ENCODE measurements around the gene ACTL10. TPM values are rescaled to one million over a fixed set of nuclear protein-coding genes. Genes with fewer than 3 reads are reported as not detected.

Gene ACTL10
- total and polyA plus RNA-seq, 2 experiments from 2014 or later = 0.71 to 1.9 TPM

GRCh38 chr20:33627577-33628216 lies 39.0 kb upstream of the ACTL10 start:
- Mint-ChIP-seq H3K4me1 (no peaks in the 10 kb centered on the region), H3K36me3 (ENCODE audit: low read depth) (peaks cover 29% of the 10 kb centered on the region), H3K27ac (no peak overlapping the region), H3K9me3 (no peaks in the 10 kb centered on the region), H3K27me3 (ENCODE audit: insufficient read depth, low read depth, poor library complexity) (no peaks in the 10 kb centered on the region), H3K4me3 (no peak overlapping the region)
- Histone ChIP-seq H2AFZ (no peak overlapping the region), H3K79me2 (replicated peaks; ENCODE audit: insufficient read depth) (no peaks in the 10 kb centered on the region), H3F3A (replicated peaks; ENCODE audit: low read depth) (no peaks in the 10 kb centered on the region), H3K36me3 (ENCODE audit: insufficient read depth) (no peaks in the 10 kb centered on the region; the same call in 1 of the 2 replicates), H3K4me1 (ENCODE audit: insufficient read depth) (no peaks in the 10 kb centered on the region), H3K4me3 (no peak overlapping the region), H3K4me2 (no peak overlapping the region), H3K27ac (ENCODE audit: low read depth) (no peak overlapping the region), H3K9me2 (ENCODE audit: insufficient read depth) (no peaks in the 10 kb centered on the region), H4K20me1 (replicated peaks; ENCODE audit: insufficient read depth) (no peaks in the 10 kb centered on the region), H3K27me3 (ENCODE audit: insufficient read depth) (no peaks in the 10 kb centered on the region)
- DNase-seq (ENCODE audit: low spot score) = no peak
- TF ChIP-seq ZNF331 (CRISPR knock-in tag; IDR thresholded peaks at IDR 0.05; ENCODE audit: low read depth) (no peak), ZNF114 (CRISPR knock-in tag; IDR thresholded peaks at IDR 0.05) (no peak), EZH2phosphoT487 (IDR thresholded peaks at IDR 0.05; ENCODE audit: unreplicated experiment) (no peak), JUNB (IDR thresholded peaks at IDR 0.05; ENCODE audit: unreplicated experiment) (no peak), EZH2 (IDR thresholded peaks at IDR 0.05; ENCODE audit: low read depth, unreplicated experiment) (no peak), ZNF462 (CRISPR knock-in tag; IDR thresholded peaks at IDR 0.05) (no peak), STAT1 (IDR thresholded peaks at IDR 0.05; ENCODE audit: unreplicated experiment) (no peak), ETS1 (IDR thresholded peaks at IDR 0.05) (no peak), CREB1 (CRISPR knock-in tag; IDR thresholded peaks at IDR 0.05; ENCODE audit: low read depth) (no peak), POLR2AphosphoS5 (IDR thresholded peaks at IDR 0.05; ENCODE audit: low read depth) (no peak), CTCF (conservative IDR thresholded peaks at IDR 0.05; ENCODE audit: low read depth in 2 of 2) (no peak), NANOG (IDR thresholded peaks at IDR 0.05; ENCODE audit: borderline replicate concordance) (no peak)
- TF ChIP-seq, protein P1, sequence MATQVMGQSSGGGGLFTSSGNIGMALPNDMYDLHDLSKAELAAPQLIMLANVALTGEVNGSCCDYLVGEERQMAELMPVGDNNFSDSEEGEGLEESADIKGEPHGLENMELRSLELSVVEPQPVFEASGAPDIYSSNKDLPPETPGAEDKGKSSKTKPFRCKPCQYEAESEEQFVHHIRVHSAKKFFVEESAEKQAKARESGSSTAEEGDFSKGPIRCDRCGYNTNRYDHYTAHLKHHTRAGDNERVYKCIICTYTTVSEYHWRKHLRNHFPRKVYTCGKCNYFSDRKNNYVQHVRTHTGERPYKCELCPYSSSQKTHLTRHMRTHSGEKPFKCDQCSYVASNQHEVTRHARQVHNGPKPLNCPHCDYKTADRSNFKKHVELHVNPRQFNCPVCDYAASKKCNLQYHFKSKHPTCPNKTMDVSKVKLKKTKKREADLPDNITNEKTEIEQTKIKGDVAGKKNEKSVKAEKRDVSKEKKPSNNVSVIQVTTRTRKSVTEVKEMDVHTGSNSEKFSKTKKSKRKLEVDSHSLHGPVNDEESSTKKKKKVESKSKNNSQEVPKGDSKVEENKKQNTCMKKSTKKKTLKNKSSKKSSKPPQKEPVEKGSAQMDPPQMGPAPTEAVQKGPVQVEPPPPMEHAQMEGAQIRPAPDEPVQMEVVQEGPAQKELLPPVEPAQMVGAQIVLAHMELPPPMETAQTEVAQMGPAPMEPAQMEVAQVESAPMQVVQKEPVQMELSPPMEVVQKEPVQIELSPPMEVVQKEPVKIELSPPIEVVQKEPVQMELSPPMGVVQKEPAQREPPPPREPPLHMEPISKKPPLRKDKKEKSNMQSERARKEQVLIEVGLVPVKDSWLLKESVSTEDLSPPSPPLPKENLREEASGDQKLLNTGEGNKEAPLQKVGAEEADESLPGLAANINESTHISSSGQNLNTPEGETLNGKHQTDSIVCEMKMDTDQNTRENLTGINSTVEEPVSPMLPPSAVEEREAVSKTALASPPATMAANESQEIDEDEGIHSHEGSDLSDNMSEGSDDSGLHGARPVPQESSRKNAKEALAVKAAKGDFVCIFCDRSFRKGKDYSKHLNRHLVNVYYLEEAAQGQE (IDR thresholded peaks at IDR 0.05; ENCODE audit: unreplicated experiment) = no peak
- no peak for ATAC-seq

Measured in GM23338 (cell line).